NCI-H187 (cell line): ENCODE measurements around the gene NEXMIF.
"Not testable (repeated sequence)": the region's sequence is repeated elsewhere in the genome, so short reads cannot be mapped to it uniquely, and the experiment has no call there.

Source experiments
- DNase-seq, 2 experiments: peaks; one replicate each; lab custom pipeline; 2025; lab: John Stamatoyannopoulos, UW

The NEXMIF gene

DNA sequence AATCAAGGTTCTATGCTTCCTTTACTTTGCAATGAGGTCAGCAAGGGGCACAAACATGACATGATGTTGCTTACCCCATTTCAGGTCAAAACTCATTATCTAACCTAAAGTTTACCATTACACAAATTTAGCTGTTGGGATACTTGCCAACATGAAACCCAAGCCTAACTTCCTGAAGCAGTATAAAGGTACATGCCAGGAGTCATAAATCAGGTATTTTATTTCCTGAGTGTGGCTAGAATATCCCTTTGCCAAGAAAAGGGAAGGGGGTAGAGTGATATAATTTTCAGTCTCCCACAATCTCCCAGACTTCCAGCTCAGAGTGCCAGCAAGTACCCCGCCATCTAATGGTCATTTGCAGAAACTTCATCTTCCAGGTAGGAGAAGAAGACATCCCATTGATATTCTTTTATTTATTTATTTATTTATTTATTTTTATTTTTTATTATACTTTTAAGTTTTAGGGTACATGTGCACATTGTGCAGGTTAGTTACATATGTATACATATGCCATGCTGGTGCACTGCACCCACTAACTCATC is 136.6 kb downstream of the NEXMIF start:
- DNase-seq = no peak

DNA sequence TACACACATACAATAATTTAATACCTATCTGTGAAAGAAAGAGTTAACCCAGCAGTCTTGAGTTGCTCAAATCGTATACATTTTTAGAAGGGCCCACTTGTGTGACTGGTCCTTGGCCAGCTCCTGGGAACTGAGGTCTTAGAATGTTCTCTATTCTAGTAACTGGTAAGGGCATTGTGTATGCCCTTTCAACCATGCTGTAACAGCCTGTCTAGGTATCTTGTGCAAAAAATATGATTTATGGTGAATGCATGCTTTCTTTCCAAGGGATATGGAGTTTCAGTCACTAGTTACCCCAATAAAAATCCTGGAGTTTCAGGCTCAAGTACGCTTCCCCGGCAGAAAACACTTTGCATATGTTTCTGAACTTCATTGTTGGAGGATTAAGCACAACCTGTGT is 140.6 kb downstream of the NEXMIF start:
- no peak for DNase-seq

DNA sequence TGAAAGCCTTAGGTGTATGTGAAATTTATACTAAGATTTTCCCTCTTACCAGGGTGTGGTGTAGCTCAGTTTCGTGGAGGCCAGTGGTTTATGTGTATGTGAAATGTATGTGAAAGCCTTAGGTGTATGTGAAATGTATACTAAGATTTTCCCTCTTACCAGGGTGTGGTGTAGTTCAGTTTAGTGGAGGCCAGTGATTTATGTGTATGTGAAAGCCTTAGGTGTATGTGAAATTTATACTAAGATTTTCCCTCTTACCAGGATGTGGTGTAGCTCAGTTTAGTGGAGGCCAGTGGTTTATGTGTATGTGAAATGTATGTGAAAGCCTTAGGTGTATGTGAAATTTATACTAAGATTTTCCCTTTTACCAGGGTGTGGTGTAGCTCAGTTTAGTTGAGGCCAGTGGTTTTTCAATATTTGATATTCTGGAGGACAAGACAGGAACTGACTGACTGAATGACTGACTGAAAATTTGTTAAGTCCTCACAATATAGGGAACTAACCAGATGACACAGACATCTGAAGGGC is 143.7 kb downstream of the NEXMIF start:
- DNase-seq = no peak

GRCh38 chrX:74779175-74779574 is 146.1 kb downstream of the NEXMIF start:
- no peak for DNase-seq

- no peak for DNase-seq
Measured at GRCh38 chrX:74774988-74775387, 150.3 kb downstream of the NEXMIF start.

- no peak for DNase-seq
Measured at GRCh38 chrX:74736450-74736849, 188.8 kb downstream of the NEXMIF start.

- no peak for DNase-seq
Measured at GRCh38 chrX:74705269-74705668, 220.0 kb downstream of the NEXMIF start.

DNA sequence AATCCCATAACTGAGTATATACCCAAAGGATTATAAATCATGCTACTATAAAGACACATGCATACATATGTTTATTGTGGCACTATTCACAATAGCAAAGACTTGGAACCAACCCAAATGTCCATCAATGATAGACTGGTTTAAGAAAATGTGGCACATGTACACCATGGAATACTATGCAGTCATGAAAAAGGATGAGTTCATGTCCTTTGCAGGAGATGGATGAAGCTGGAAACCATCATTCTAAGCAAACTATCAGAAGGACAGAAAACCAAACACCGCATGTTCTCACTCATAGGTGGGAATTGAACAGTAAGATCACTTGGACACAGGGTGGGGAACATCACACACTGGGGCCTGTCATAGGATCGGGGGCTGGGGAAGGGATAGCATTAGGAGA is 223.9 kb downstream of the NEXMIF start:
- DNase-seq = not testable (repeated sequence)

DNA sequence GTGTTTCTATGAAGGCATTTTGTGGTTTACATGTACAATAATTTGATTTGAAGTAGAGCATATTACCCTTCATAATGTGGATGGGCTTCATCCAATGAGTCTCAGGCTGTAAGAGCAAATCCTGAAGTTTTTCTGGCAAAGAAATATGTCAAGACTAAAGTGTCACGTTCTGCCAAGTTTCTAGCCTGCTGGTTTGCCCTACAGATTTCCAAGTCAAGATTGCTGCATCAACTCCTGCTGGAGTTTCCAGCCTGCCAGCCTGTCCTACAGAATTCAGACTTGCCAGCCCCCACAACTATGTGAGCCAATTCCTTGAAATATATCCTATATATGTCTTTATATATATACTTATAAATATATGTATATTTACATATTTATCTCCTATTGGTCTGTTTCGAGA is 240.8 kb downstream of the NEXMIF start:
- no peak for DNase-seq
